ENCODE data around the gene RNF220.

DNA sequence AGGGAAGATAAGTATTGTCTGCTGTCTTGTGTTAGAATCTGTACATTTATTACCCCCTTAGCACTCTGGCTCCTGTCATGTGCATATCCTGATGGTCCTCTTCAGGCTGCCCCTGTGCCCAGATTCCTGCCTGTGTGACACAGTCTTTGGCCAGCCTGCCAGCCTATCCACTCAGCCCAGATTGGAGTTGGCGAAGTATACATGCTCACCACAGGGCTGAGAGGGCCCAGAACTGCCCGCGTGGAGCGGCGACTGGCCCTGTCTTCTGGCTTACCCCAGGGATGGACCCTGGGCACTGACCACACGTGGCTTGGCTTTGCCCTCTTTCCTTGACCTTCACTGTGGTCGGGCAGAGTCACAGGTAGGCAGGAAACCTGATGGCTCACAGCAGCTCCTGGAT, 11.4 kb downstream of the RNF220 start:
- TF ChIP-seq, protein P1, sequence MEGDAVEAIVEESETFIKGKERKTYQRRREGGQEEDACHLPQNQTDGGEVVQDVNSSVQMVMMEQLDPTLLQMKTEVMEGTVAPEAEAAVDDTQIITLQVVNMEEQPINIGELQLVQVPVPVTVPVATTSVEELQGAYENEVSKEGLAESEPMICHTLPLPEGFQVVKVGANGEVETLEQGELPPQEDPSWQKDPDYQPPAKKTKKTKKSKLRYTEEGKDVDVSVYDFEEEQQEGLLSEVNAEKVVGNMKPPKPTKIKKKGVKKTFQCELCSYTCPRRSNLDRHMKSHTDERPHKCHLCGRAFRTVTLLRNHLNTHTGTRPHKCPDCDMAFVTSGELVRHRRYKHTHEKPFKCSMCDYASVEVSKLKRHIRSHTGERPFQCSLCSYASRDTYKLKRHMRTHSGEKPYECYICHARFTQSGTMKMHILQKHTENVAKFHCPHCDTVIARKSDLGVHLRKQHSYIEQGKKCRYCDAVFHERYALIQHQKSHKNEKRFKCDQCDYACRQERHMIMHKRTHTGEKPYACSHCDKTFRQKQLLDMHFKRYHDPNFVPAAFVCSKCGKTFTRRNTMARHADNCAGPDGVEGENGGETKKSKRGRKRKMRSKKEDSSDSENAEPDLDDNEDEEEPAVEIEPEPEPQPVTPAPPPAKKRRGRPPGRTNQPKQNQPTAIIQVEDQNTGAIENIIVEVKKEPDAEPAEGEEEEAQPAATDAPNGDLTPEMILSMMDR (conservative IDR thresholded peaks at IDR 0.05; ENCODE audit: low read depth, low read length): no peak
- no peak for TF ChIP-seq POLR2A (IDR thresholded peaks at IDR 0.05; ENCODE audit: low read depth, low read length)
- TF ChIP-seq, protein P2, sequence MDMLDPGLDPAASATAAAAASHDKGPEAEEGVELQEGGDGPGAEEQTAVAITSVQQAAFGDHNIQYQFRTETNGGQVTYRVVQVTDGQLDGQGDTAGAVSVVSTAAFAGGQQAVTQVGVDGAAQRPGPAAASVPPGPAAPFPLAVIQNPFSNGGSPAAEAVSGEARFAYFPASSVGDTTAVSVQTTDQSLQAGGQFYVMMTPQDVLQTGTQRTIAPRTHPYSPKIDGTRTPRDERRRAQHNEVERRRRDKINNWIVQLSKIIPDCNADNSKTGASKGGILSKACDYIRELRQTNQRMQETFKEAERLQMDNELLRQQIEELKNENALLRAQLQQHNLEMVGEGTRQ (IDR thresholded peaks at IDR 0.05; ENCODE audit: low read depth, low read length): no peak
